OCI-LY1 (cell line): ENCODE measurements around the gene SP140.

Source experiments
- EZH2 ChIP-seq: fragments of 200-600 bp; sonication (generic), shearing (Covaris generic); IDR thresholded peaks from 2 replicates; pipeline ENCODE4 v1.8.0; 2017; ENCODE audit warnings: borderline replicate concordance, mixed run types, mild to moderate bottlenecking, antibody characterized with exemption, low read length, moderate library complexity, mixed read lengths
- TF ChIP-seq, protein P1 (sequence below): fragments of 200-600 bp; sonication (generic), shearing (Covaris generic); IDR thresholded peaks from 2 replicates; pipeline ENCODE4 v1.5.1; 2017; ENCODE audit warnings: mild to moderate bottlenecking, antibody characterized with exemption, low read length, moderate library complexity, mixed read lengths

DNA sequence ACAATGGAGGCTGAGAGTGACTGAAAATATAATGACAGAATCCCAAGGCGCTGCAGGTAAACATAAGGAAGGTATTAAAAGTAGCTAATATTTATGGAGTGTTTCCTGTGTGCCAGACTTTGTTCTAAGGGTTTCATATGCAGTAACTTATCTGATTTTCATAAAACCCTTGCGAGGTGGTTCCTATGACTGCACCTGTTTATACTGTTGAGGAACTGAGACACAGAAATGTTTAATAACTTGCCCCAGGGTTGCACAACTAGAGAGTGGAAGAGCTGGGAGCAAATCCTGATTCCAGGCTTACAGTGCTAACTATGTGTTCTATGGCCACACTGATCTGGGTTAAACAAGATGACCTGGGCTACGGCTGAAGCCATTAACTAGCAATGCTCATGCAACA is 8.1 kb upstream of the SP140 start:
- no peak for TF ChIP-seq EZH2
- TF ChIP-seq, protein P1, sequence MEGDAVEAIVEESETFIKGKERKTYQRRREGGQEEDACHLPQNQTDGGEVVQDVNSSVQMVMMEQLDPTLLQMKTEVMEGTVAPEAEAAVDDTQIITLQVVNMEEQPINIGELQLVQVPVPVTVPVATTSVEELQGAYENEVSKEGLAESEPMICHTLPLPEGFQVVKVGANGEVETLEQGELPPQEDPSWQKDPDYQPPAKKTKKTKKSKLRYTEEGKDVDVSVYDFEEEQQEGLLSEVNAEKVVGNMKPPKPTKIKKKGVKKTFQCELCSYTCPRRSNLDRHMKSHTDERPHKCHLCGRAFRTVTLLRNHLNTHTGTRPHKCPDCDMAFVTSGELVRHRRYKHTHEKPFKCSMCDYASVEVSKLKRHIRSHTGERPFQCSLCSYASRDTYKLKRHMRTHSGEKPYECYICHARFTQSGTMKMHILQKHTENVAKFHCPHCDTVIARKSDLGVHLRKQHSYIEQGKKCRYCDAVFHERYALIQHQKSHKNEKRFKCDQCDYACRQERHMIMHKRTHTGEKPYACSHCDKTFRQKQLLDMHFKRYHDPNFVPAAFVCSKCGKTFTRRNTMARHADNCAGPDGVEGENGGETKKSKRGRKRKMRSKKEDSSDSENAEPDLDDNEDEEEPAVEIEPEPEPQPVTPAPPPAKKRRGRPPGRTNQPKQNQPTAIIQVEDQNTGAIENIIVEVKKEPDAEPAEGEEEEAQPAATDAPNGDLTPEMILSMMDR, result no peak
